Fibroblast of lung (primary cell): Measurements from ENCODE around the gene WAPL. TPM values are rescaled to one million over a fixed set of nuclear protein-coding genes. Genes with fewer than 3 reads are reported as not detected.
A peak's percentile ranks its signal among the peaks of the same experiment; 100 is the strongest.

Source experiments
- DNase-seq, 2 donors: peaks; one replicate each; pipeline versions ENCODE4 v3.0.0 to v3.0.0-alpha.2; 2010; ENCODE audit warnings: low read depth in 2 of 2
- H2AFZ ChIP-seq: 2 replicates; pipeline ENCODE4 v1.5.1; 2012; ENCODE audit warnings: low read length, control low read depth, inconsistent platforms
- H3K27ac ChIP-seq: 2 replicates; pipeline ENCODE4 v1.5.1; 2011; ENCODE audit warnings: low read length, control low read depth; ENCODE audit not compliant: insufficient read depth
- H3K27me3 ChIP-seq: 2 replicates; pipeline ENCODE4 v1.5.1; 2011; ENCODE audit warnings: mild to moderate bottlenecking, low read length; ENCODE audit not compliant: control insufficient read depth, insufficient read depth
- H3K36me3 ChIP-seq: 2 replicates; pipeline ENCODE4 v1.5.1; 2011; ENCODE audit warnings: low read length; ENCODE audit not compliant: control insufficient read depth, insufficient read depth
- H3K4me1 ChIP-seq: 2 replicates; pipeline ENCODE4 v1.5.1; 2011; ENCODE audit warnings: low read length; ENCODE audit not compliant: control insufficient read depth, insufficient read depth; ENCODE audit errors: extremely low read depth
- H3K4me2 ChIP-seq: 2 replicates; pipeline ENCODE4 v1.5.1; 2011; ENCODE audit warnings: low read length, control low read depth; ENCODE audit not compliant: insufficient read depth; ENCODE audit errors: extremely low read depth
- H3K4me3 ChIP-seq, 4 experiments: fragments of 200-600 bp in 1 of 4; sonication (generic) in 1 of 4; replicated peaks in 1 of 4; 2 replicates each; pipeline ENCODE4 v1.5.1; 2011 to 2016; ENCODE audit warnings: low read length in 4 of 4, low read depth in 3 of 4, mild to moderate bottlenecking in 3 of 4, control low read depth in 2 of 4, inconsistent platforms in 1 of 4, mixed read lengths in 1 of 4; ENCODE audit not compliant: insufficient read depth in 1 of 4; ENCODE audit errors: control extremely low read depth in 1 of 4
- H3K79me2 ChIP-seq: 2 replicates; pipeline ENCODE4 v1.5.1; 2012; ENCODE audit warnings: mild to moderate bottlenecking, low read length, inconsistent platforms; ENCODE audit not compliant: control insufficient read depth, insufficient read depth
- H3K9ac ChIP-seq: 2 replicates; pipeline ENCODE4 v1.5.1; 2011; ENCODE audit warnings: mild to moderate bottlenecking, low read length, control low read depth; ENCODE audit not compliant: insufficient read depth
- H3K9me3 ChIP-seq: 2 replicates; pipeline ENCODE4 v1.5.1; 2012; ENCODE audit warnings: low read depth, low read length; ENCODE audit not compliant: control insufficient read depth, insufficient read depth
- H4K20me1 ChIP-seq: 2 replicates; pipeline ENCODE4 v1.5.1; 2011; ENCODE audit warnings: low read length; ENCODE audit not compliant: control insufficient read depth, insufficient read depth; ENCODE audit errors: extremely low read depth
- EZH2 ChIP-seq: IDR thresholded peaks from 2 replicates; pipeline ENCODE4 v1.5.1; 2012; ENCODE audit warnings: low read length, control low read depth, mild to moderate bottlenecking; ENCODE audit errors: missing control alignments
- polyA plus RNA-seq, 2 donors: library from polyadenylated mRNA; depleted of rRNA in 1 of 2; stranded (reverse) in 1 of 2; unstranded in 1 of 2; fragments of >200 nt; gene quantifications; 2 replicates each; pipeline ENCODE4 v1.2.1, GENCODE V29; 2011 to 2012; ENCODE audit warnings: missing spikeins in 1 of 2
- total RNA-seq: library from RNA; depleted of rRNA; stranded (reverse); fragments of >200 nt; gene quantifications from 2 replicates; pipeline ENCODE4 v1.2.1, GENCODE V29; 2014
- TF ChIP-seq, protein P1 (sequence below), 2 donors: IDR thresholded peaks in 1 of 2; conservative IDR thresholded peaks in 1 of 2; 1 replicate in 1 of 2; 2 replicates in 1 of 2; pipeline ENCODE4 v1.5.1; 2011 to 2012; ENCODE audit warnings: low read length in 2 of 2, control low read depth in 1 of 2, inconsistent platforms in 1 of 2, low read depth in 1 of 2, mild to moderate bottlenecking in 1 of 2

Gene WAPL
- total and polyA plus RNA-seq, 2 donors (not counting 1 experiment from before 2014, with no cell fraction given) = 24.6 to 50.4 TPM

GRCh38 chr10:86553639-86554038, 32.0 kb upstream of the WAPL start:
- Histone ChIP-seq H3K79me2 (no peaks in the 10 kb centered on the region), H3K36me3 (no peaks in the 10 kb centered on the region), H4K20me1 (no peaks in the 10 kb centered on the region), H3K4me2 (no peak overlapping the region), H3K4me3 (no peak overlapping the region), H3K27me3 (no peaks in the 10 kb centered on the region), H3K27ac (no peak overlapping the region), H3K9me3 (no peaks in the 10 kb centered on the region), H2AFZ (no peak overlapping the region), H3K4me1 (no peaks in the 10 kb centered on the region), H3K9ac (no peak overlapping the region)
- DNase-seq = no peak
- TF ChIP-seq, protein P1, sequence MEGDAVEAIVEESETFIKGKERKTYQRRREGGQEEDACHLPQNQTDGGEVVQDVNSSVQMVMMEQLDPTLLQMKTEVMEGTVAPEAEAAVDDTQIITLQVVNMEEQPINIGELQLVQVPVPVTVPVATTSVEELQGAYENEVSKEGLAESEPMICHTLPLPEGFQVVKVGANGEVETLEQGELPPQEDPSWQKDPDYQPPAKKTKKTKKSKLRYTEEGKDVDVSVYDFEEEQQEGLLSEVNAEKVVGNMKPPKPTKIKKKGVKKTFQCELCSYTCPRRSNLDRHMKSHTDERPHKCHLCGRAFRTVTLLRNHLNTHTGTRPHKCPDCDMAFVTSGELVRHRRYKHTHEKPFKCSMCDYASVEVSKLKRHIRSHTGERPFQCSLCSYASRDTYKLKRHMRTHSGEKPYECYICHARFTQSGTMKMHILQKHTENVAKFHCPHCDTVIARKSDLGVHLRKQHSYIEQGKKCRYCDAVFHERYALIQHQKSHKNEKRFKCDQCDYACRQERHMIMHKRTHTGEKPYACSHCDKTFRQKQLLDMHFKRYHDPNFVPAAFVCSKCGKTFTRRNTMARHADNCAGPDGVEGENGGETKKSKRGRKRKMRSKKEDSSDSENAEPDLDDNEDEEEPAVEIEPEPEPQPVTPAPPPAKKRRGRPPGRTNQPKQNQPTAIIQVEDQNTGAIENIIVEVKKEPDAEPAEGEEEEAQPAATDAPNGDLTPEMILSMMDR (conservative IDR thresholded peaks at IDR 0.05 in 1 of 2, IDR thresholded peaks at IDR 0.05 in 1 of 2; ENCODE audit: low read depth in 1 of 2, low read length in 2 of 2) = no peak
- no peak for TF ChIP-seq EZH2

GRCh38 chr10:86553213-86553612, 31.6 kb upstream of the WAPL start:
- Histone ChIP-seq H3K4me2 (no peak overlapping the region), H3K27me3 (no peaks in the 10 kb centered on the region), H3K4me1 (no peaks in the 10 kb centered on the region), H4K20me1 (no peaks in the 10 kb centered on the region), H2AFZ (no peak overlapping the region), H3K4me3 (no peak overlapping the region), H3K9ac (no peak overlapping the region), H3K9me3 (no peaks in the 10 kb centered on the region), H3K27ac (no peak overlapping the region), H3K36me3 (no peaks in the 10 kb centered on the region), H3K79me2 (no peaks in the 10 kb centered on the region)
- no peak for TF ChIP-seq EZH2
- TF ChIP-seq, protein P1 (conservative IDR thresholded peaks at IDR 0.05 in 1 of 2, IDR thresholded peaks at IDR 0.05 in 1 of 2; ENCODE audit: low read depth in 1 of 2, low read length in 2 of 2) = no peak
- DNase-seq = peak in 1 of 2 donors; percentile 6

DNA sequence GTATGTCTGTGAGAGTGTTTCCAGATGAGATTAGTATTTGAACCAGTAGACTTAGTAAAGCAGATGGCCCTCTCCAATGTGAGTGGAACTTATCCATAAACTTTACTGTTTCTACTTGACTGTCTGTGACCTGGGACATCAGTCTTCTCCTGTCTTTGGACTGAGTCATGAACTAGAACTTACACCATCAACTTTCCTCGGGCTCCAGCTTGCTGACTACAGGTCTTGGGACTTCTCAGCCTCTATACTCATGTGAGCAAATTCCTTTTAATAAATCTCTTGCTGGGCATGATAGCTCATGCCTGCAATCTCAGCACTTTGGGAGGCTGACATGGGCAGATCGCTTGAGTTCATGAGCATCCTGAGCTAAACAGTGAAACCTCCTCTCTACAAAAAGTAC, 25.7 kb upstream of the WAPL start:
- Histone ChIP-seq H3K27me3 (no peaks in the 10 kb centered on the region), H3K9me3 (no peaks in the 10 kb centered on the region), H3K4me3 (no peak overlapping the region), H3K9ac (no peak overlapping the region), H3K27ac (no peak overlapping the region), H3K79me2 (no peaks in the 10 kb centered on the region), H3K4me1 (no peaks in the 10 kb centered on the region), H3K36me3 (no peaks in the 10 kb centered on the region), H4K20me1 (no peaks in the 10 kb centered on the region), H3K4me2 (no peak overlapping the region), H2AFZ (no peak overlapping the region)
- DNase-seq = no peak
- TF ChIP-seq, protein P1 (conservative IDR thresholded peaks at IDR 0.05 in 1 of 2, IDR thresholded peaks at IDR 0.05 in 1 of 2; ENCODE audit: low read depth in 1 of 2, low read length in 2 of 2) = no peak
- TF ChIP-seq EZH2 = no peak
